Skeletal muscle satellite cell (primary cell): Measurements from ENCODE around the gene KCNK1.

ENCODE experiments used
- H3K27me3 ChIP-seq: 2 replicates; pipeline ENCODE4 v1.7.0; 2013; ENCODE audit warnings: low read length; ENCODE audit not compliant: control insufficient read depth, insufficient read depth
- H3K36me3 ChIP-seq: 2 replicates; pipeline ENCODE4 v1.7.0; 2013; ENCODE audit warnings: mild to moderate bottlenecking, control low read depth, low read length; ENCODE audit not compliant: insufficient read depth
- H3K4me1 ChIP-seq: 2 replicates; pipeline ENCODE4 v1.7.0; 2013; ENCODE audit warnings: low read length; ENCODE audit not compliant: control insufficient read depth, insufficient read depth
- H3K4me2 ChIP-seq: 2 replicates; pipeline ENCODE4 v1.7.0; 2013; ENCODE audit warnings: mild to moderate bottlenecking, low read length
- H3K4me3 ChIP-seq: 2 replicates; pipeline ENCODE4 v1.7.0; 2013; ENCODE audit warnings: low read length
- H3K9ac ChIP-seq: 2 replicates; pipeline ENCODE4 v1.7.0; 2013; ENCODE audit warnings: mild to moderate bottlenecking, low read depth, low read length, moderate library complexity
- H3K9me3 ChIP-seq: replicated peaks from 2 replicates; pipeline ENCODE4 v1.7.0; 2013; ENCODE audit warnings: mild to moderate bottlenecking, control low read depth, low read length

Gene KCNK1

DNA sequence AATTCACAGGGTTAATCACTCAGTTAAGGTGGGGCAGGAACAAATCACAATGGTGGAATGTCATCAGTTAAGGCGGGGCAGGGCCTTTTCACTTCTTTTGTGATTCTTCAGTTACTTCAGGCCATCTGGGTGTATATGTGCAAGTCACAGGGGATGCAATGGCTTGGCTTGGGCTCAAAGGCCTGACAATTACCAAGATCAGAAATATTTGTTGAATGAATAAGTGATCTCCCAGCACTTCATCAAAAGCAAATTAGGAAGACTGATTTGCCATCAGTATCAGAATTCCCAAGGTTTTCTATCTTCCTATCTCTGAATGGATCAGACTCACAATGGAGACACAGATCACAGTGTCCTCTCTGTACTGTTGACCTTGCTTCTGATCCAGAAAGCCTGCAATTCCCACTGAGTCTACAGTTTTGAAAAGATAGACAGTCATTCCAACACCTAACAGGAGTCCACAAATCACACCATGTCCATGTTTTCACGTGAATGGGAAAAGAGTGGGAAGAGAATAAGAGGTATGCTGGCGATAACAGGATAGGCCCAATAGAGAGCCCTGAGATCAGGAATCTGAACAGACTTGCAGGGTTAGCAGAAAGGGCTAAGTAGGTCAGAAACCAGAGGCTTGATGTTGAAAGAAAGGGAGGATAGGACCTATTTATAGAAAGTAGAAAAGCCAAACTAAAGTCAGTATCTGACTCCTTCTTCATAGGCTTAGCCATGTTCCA, 75.3 kb downstream of the KCNK1 start:
- Histone ChIP-seq H3K9me3 (no peaks in the 10 kb centered on the region), H3K9ac (no peak overlapping the region), H3K36me3 (no peaks in the 10 kb centered on the region), H3K4me3 (no peak overlapping the region), H3K4me2 (no peak overlapping the region), H3K27me3 (no peaks in the 10 kb centered on the region), H3K4me1 (no peaks in the 10 kb centered on the region)

DNA sequence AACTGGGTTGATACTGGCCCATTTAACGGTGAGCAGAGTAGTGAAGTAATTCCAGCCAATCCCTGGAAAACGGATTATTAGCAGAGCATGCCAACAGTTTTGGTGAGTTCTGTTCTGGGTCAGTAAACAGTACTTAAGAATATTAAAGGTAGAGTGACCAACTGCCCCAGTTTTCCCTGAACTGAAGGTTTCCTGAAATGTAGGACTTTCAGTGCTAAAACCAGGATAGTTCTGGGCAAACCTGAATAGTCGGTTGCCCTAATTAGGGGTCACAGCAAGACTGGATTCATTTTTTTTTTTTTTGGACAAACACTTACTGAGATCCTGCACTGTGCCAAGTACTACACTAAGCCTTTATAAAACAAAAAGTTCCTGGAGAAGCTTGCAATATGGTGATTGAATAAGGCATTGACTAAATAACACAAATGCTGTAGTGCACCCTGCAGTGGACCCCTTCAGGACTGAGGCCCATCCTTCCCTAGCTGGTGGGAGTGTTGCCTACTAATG, 75.9 kb downstream of the KCNK1 start:
- Histone ChIP-seq H3K27me3 (no peaks in the 10 kb centered on the region), H3K4me2 (no peak overlapping the region), H3K4me3 (no peak overlapping the region), H3K4me1 (no peaks in the 10 kb centered on the region), H3K9me3 (no peaks in the 10 kb centered on the region), H3K36me3 (no peaks in the 10 kb centered on the region), H3K9ac (no peak overlapping the region)

DNA sequence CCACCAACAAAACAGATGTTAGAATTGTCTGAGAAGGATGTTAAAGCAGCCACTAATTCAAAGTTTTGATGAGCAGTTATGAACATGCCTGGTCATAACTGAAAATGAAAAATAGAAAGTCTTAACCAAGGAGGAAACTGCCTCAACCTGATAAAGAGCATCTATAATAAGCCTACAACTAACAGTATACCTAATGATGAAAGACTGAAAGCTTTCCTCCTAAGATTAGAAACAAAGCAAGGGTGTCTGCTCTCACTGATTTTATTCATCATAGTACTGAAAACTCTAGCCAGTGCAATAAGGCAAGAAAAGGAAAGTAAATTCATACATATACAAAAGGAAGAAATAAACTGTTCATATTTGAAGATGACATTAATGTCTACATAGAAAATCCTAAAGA, 82.0 kb downstream of the KCNK1 start:
- Histone ChIP-seq H3K9me3 (no peaks in the 10 kb centered on the region), H3K36me3 (no peaks in the 10 kb centered on the region), H3K9ac (no peak overlapping the region), H3K27me3 (no peaks in the 10 kb centered on the region), H3K4me1 (no peaks in the 10 kb centered on the region), H3K4me2 (no peak overlapping the region), H3K4me3 (no peak overlapping the region)

DNA sequence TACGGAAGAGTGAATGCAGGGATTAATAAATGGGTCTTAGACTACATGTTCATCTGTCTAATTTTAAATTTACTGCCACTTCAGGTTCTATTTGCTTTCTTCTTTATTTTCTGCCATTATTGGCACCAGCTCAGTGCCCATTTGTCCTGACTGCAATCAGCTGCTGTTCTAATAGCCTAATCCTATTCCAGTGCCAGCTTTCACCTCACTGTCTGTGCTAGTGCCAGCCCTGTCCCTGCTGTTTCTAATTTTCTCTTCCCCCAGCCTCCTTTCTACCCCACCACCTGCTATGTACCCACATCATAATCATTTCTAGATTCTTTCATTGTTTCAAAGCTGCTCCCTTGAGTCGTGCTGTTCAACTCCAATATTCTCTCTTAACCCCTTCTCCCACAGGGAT, 86.4 kb downstream of the KCNK1 start:
- Histone ChIP-seq H3K27me3 (no peaks in the 10 kb centered on the region), H3K4me3 (no peak overlapping the region), H3K4me1 (no peaks in the 10 kb centered on the region), H3K9ac (no peak overlapping the region), H3K4me2 (no peak overlapping the region), H3K9me3 (no peaks in the 10 kb centered on the region), H3K36me3 (no peaks in the 10 kb centered on the region)

DNA sequence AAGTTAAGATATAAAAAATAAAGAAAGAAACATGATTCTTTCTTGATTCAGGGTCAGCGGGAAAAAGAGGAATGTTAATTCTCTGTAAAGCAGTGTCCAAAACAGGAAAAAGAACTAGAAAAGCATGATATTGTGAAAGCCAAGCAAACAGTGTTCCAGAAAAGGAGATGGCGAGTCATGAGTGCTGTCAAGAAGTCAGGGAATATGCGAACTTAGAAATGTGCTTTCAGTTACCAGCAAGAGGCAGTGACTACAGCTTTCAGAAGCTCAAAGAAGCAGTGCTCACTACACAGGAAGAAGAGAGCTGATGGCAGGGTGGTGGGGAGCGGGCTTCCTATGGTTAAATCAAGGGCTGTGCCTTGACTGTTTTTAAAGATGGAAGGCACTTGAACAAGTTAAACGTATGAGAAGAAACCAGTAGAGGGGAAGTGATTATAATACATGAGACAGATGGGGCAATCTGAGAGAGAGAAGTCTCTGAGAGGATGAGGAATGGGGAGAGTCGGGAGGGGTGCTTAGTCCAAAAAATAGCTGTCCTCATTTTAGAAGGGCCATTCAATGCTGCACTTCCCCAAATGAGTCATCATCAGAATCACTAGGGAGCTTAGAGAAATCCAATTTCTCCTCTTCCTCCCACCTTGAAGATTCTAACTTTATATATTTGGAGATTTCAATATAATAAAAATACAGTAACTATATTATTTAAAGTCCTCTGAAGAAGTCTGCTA, 90.4 kb downstream of the KCNK1 start:
- Histone ChIP-seq H3K9me3 (no peaks in the 10 kb centered on the region), H3K36me3 (no peaks in the 10 kb centered on the region), H3K27me3 (no peaks in the 10 kb centered on the region), H3K4me3 (no peak overlapping the region), H3K9ac (no peak overlapping the region), H3K4me1 (peaks cover 7% of the 10 kb centered on the region), H3K4me2 (no peak overlapping the region)

DNA sequence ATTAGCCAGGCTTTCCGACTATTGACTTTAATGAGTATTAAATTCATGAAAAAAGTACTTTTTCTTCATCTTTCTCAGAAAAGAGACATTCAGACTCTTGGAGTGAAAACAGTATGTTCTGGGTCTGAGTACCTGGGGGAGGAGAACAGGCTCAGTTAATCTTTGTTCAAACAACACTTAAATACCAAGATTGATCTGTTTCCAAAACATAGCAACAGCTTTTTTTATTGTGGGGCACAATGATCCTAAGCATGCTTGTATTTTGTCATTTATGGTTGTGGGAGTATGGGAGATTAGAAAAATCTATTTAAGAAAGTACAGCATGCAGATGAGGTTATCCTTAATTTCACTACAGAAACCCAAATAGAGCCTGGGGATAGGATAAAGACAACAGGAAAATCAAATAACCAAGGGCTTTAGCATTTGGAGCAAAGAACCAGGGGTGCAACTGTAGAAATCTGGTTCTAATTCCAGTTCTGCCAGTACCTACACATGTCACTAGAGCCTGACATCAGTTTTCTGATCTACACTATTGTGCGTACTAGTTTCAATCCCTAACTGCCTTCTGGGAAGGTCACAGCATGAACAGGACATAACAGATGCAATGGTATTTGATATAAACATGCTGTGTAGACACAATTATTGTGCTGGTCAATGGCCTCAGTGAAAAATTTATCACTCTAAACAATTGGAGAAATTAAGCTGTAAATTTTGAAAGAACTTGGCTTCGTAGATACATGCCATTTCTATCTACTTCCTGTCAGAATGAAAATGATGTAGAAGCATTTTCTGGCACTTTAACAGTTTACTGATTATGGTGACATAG, 91.2 kb downstream of the KCNK1 start:
- Histone ChIP-seq H3K9ac (no peak overlapping the region), H3K36me3 (no peaks in the 10 kb centered on the region), H3K4me2 (no peak overlapping the region), H3K4me3 (no peak overlapping the region), H3K4me1 (peaks cover 7% of the 10 kb centered on the region), H3K27me3 (no peaks in the 10 kb centered on the region), H3K9me3 (no peaks in the 10 kb centered on the region)

DNA sequence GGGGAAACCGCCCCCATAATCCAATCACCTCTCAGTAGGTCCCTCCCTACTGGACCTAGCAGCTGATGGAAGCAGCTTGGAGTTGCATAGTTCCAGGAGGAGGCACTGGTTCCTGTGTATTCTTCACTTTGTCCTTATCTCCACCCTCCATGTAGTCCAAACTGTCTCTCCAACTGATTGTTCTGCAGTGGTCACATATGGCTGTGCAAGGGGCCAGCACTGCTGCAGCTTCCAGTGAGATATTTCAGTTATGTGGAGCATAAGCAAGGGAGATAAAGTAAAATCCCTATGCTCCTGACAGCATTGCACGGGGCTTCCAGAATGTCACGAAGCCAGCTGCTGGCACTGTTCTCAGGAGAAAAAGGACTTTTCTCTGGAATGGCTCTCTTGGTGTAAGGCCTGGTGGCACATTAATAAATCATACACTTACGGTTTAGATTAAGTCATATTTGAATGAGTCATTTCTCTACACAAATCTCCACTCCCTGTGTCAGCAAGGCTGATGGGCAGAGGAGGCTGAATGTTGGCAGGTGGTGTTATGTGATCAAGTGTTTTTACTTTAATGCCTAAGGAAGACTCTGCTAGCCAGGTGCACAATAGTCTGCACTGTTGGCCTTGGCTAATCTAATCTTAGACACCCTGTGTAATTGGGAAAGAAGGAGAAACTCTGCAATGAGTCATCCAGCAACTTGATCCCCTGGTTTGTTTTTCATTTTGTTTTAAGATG, 93.4 kb downstream of the KCNK1 start:
- H3K9ac ChIP-seq, result no peak overlapping the region
- H3K4me3 ChIP-seq, result no peak overlapping the region
- no peak overlapping the region for H3K4me2 ChIP-seq
- no peaks in the 10 kb centered on the region for H3K36me3 ChIP-seq
- H3K9me3 ChIP-seq, result no peaks in the 10 kb centered on the region
- H3K27me3 ChIP-seq, result no peaks in the 10 kb centered on the region
- H3K4me1 ChIP-seq, result peaks cover 7% of the 10 kb centered on the region

DNA sequence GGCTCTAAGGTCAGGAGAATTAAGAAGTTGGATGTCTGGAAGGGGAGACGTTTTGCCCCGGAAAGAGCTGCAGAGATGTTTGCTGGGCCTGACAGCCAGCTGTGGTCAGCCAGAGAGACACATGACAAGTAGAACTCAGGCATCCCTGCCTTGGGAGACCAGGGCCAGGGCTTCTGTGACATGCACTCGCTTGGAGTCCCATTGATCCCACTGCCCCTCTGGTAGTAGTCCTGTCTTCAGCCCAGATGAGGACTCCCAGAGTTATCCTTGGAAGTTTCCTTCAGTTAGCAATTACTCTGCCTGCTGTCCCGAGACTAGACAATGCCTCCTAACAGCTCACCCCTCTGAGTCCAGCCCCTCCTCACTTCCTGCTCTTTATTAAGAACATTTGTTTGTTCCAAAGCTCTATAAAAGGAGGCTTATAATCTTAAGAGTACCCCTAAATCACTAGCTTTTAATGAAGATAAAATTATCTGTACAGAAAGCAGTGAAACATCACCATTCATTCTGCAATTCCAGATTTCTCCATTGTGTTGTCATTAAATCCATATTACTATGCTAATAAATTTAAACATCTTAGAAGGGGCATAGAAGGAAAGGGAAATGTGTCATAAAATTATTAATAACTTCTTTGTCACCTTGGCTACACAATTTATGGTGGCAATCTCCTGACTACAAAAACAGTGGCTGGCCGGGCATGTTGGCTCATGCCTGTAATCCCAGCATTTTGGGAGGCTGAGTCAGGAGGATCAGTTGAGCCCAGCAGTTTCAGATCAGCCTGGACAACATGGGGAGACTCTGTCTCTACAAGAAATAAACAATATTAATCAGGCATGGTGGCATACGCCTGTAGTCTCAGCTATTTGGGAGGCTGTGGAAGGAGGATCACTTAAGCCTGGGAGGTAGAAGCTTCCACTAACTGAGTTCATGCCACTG, 94.2 kb downstream of the KCNK1 start:
- Histone ChIP-seq H3K4me1 (peaks cover 7% of the 10 kb centered on the region), H3K27me3 (no peaks in the 10 kb centered on the region), H3K4me2 (no peak overlapping the region), H3K9me3 (no peaks in the 10 kb centered on the region), H3K4me3 (no peak overlapping the region), H3K36me3 (no peaks in the 10 kb centered on the region), H3K9ac (no peak overlapping the region)

DNA sequence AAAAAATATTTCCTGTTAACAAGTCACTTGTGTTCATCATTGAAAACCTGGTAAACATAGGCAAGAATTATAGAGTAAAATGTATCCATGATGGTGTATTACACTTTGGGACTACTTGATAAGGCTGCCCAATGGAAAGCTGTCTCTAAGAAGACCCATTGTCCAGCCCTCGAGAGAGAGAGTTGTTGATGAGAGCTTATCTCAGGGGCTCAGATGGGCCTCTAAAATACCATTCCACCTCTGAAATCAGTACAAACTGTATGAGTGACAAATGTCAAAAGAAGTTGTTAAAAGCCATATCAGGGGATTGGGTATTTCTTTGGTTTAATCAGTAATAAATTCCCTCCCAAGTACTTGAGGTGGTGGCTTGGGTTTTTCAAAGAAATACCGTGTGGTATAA, 96.1 kb downstream of the KCNK1 start:
- Histone ChIP-seq H3K36me3 (no peaks in the 10 kb centered on the region), H3K9ac (no peak overlapping the region), H3K4me3 (no peak overlapping the region), H3K4me2 (no peak overlapping the region), H3K27me3 (no peaks in the 10 kb centered on the region), H3K9me3 (no peaks in the 10 kb centered on the region), H3K4me1 (peaks cover 7% of the 10 kb centered on the region)

DNA sequence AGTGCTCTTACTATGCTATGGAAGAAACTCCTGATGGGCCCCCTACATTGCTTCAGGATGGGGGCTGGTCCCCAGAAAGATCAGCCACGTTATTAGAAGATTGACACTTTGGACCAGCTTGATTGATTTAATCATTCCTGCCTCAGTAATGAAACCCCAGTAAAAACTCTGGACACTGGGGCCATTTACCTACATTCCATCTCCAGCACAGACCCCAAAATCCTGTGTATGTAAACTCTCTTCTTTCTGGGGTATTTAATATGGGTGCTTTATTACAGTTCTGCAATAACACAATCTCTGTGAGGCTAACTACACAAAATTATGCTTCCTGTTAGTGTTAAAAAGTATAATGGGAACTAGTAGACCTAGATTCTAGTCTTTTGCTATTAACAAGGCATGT, 96.6 kb downstream of the KCNK1 start:
- no peaks in the 10 kb centered on the region for H3K9me3 ChIP-seq
- H3K4me3 ChIP-seq, result no peak overlapping the region
- no peaks in the 10 kb centered on the region for H3K36me3 ChIP-seq

More for the DNA sequence above, 96.6 kb downstream of the KCNK1 start:
- H3K4me2 ChIP-seq, result no peak overlapping the region
- H3K4me1 ChIP-seq, result peaks cover 7% of the 10 kb centered on the region
- H3K27me3 ChIP-seq, result no peaks in the 10 kb centered on the region
- H3K9ac ChIP-seq, result no peak overlapping the region
